GM19463 (cell line): ENCODE data around the gene PRRC2A.

Experiments
- ATAC-seq: cut with Tn5 transposase; IDR thresholded peaks from one replicate; pipeline ENCODE4 v1.9.1; 2021; ENCODE audit warnings: mild to moderate bottlenecking, moderate library complexity; ENCODE audit not compliant: unreplicated experiment

Gene PRRC2A

DNA sequence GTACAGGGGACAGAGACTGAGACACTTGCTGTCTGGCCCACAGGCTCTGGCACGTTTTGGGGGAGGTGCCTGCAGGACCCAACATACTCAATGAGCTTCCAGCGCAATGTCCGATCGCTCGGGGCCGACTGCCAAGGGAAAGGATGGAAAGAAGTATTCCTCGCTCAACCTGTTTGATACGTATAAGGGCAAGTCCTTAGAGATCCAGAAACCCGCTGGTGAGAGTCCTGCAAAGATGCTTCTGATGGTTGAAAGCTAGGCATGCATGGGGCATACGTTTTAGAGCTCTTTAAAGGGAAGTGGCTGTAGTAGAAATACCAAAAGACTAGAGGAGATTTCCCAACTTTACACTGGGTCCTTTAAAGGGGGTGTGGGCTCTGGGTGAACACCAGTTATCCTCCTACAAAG lies 2.2 kb downstream of the PRRC2A start:
- ATAC-seq, result no peak

DNA sequence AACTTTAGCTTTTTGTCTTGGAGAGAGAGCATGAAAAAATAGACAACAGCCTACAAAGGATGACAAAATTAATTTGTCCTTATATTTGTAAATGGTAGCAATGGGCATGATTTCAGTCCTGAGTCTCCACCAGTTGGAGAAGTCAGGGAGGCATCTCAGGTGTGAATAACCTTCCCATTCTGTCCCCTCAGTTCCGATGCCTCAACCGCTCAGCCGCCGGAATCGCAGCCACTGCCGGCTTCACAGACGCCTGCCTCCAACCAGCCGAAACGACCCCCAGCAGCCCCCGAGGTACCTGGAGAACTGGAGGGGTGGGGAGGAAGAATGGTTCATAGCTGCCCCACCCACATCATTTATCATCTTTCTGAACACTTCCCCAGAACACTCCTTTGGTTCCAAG lies 3.6 kb downstream of the PRRC2A start:
- no peak for ATAC-seq

DNA sequence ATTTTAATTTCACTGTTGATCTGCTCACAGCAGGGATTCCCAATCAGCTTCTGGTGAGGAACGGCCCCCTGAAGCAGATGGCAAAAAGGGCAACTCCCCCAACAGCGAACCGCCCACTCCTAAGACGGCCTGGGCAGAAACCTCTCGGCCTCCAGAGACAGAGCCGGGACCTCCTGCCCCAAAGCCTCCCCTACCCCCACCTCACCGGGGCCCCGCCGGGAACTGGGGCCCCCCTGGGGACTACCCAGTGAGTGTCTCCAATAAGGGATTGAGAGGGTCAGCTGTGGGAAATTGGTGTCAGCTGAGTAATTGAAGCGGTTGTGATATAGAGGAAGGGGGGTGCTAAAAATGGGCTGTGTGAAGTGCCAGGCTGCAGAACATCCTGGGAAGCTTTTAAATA lies 6.4 kb downstream of the PRRC2A start:
- ATAC-seq, result no peak

DNA sequence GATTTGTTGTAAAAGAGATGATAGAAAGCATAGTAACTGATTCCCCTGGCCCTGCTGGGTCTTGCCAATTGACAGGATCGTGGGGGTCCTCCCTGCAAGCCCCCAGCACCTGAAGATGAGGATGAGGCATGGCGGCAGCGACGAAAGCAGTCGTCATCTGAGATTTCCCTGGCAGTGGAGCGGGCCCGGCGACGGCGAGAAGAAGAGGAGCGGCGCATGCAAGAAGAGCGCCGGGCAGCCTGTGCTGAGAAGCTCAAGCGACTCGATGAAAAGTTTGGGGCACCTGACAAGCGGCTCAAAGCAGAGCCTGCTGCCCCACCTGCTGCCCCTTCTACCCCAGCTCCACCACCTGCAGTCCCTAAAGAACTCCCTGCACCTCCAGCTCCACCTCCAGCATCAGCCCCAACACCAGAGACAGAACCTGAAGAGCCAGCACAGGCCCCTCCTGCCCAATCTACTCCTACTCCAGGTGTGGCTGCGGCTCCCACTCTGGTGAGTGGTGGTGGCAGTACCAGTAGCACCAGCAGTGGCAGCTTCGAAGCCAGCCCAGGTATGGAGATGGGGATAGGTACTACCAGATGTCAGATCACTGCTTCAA lies 7.3 kb downstream of the PRRC2A start:
- ATAC-seq, result no peak

DNA sequence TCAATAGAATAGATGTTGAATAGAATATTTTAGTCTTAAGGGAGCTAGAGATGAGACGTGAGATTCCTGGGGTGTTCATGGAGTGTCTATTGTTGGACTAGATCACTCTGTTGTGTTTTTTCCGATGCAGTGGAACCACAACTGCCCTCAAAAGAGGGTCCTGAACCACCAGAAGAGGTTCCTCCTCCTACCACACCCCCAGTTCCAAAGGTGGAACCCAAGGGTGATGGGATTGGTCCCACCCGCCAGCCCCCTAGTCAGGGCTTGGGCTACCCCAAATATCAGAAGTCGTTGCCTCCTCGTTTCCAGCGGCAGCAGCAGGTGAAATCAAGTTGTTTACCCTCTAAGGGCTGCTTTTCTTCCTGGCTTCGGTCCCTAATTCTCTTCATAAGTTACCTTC lies 8.5 kb downstream of the PRRC2A start:
- ATAC-seq, result no peak

DNA sequence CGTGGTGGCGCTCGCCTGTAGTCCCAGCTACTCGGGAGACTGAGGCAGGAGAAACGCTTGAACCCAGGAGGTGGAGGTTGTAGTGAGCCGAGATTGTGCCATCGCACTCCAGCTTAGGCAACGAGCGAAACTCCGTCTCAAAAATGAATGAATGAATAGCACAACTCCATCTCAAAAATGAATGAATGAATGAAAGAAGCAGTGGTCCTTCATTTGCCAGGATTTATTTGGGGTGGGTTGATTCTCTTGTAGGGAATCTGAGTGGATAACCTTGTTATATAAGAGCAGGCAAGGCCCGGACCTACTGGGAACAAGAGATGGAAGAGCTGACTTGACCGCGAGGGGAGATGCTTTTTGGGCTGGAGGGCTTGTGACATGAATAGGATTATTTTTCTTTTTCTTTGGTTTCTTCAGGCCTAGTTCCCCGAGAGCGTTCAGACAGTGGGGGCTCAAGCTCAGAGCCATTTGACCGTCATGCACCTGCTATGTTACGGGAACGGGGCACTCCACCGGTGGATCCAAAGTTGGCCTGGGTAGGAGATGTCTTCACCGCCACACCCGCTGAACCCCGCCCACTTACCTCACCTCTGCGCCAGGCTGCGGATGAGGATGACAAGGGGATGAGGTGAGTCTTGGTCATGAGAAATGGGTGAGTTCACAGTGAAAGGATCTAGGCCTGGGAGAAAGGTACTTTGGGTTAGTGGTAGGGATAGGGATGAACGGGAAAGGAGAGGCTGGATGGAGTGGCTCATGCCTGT lies 9.8 kb downstream of the PRRC2A start:
- no peak for ATAC-seq

DNA sequence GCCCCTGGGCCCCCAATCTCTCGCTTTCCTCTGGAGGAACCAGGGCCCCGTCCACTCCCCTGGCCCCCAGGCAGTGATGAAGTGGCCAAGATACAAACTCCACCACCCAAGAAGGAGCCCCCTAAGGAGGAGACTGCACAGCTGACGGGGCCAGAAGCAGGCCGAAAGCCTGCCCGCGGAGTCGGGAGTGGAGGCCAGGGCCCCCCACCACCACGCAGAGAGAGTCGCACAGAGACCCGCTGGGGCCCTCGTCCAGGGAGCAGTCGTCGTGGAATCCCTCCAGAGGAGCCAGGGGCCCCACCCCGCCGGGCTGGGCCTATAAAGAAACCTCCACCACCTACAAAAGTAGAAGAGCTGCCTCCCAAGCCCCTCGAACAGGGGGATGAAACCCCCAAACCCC lies 10.7 kb downstream of the PRRC2A start:
- no peak for ATAC-seq

DNA sequence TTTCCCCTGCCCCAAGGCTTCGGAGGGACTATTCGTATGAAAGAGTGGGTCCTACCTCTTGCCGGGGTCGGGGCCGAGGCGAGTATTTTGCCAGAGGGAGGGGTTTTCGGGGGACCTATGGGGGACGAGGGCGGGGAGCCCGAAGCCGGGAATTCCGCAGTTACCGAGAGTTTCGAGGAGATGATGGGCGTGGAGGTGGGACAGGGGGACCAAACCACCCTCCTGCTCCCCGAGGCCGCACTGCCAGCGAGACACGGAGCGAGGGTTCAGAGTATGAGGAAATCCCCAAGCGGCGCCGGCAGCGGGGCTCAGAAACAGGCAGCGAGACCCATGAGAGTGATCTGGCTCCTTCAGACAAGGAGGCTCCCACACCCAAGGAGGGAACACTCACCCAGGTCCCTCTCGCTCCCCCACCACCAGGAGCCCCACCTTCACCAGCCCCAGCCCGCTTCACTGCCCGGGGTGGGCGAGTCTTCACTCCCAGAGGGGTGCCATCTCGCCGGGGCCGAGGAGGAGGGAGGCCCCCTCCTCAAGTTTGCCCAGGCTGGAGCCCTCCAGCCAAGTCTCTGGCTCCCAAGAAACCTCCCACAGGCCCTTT lies 11.3 kb downstream of the PRRC2A start:
- ATAC-seq, result no peak

DNA sequence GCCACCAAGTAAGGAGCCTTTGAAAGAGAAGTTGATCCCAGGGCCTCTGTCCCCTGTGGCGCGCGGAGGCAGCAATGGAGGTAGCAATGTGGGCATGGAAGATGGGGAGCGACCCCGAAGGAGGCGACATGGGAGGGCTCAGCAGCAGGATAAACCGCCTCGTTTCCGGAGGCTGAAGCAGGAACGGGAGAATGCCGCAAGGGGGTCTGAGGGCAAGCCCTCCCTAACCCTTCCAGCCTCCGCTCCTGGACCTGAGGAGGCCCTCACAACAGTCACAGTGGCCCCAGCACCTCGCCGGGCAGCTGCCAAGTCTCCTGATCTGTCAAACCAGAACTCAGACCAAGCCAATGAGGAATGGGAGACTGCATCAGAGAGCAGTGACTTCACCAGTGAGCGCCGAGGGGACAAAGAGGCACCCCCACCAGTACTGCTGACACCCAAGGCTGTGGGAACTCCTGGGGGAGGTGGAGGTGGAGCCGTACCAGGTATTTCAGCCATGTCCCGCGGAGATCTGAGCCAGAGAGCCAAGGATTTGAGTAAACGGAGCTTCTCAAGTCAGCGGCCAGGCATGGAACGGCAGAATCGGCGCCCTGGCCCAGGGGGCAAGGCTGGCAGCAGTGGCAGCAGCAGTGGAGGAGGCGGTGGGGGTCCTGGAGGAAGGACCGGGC lies 11.9 kb downstream of the PRRC2A start:
- no peak for ATAC-seq

DNA sequence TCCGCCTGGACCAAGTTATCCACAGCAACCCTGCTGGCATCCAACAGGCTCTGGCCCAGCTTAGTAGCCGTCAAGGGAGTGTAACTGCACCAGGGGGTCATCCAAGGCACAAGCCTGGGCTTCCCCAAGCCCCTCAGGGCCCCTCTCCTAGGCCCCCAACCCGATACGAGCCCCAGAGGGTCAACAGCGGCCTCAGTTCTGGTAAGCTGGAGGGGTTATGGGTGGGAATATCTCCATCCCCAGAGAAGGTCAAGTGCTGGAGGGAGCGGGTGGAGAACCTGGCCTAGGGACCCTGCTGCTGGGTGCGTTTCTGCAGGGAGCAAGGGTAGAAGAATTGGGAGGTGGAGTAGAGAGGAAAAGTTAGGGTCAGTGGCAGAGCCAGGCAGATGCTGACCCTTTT lies 12.9 kb downstream of the PRRC2A start:
- no peak for ATAC-seq

DNA sequence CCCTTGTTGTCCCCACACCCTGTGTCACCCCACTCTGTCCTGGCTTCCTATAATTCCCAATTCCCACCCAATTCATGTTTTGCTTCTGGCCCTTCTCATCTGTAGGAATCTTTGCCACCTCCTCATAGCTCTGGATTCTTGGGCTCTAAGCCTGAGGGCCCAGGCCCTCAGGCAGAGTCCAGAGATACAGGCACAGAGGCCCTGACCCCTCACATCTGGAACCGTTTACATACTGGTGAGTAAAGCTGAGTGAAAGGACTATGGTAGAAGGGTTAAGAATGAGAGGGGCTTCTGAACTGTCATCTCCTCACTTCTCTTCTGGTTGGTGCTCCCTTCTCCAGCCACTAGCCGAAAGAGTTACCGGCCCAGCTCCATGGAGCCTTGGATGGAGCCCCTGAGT lies 13.6 kb downstream of the PRRC2A start:
- no peak for ATAC-seq

DNA sequence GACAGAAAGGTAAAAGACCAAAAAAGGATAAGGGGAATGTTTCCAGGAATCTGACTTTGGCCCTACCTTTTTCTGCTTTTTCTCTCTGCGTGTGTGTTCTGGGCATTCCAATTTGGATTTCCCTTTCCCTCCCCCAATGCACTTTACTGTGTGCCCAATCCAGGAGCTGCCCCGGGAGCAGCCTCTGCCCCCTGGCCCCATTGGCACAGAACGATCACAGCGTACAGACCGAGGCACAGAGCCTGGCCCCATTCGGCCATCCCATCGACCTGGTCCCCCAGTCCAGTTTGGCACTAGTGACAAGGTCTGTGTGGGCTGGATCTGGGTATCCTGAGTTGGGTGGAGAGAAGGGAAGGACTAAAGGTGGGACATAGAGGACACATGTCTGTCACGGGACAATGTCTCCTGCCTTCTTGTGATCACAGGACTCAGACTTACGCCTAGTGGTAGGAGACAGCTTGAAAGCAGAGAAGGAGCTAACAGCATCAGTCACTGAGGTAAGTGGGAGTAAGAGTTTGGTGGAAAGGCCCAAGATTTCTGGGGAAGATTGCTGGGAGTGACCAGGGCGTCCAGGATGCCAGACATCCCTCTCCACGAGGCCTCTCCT lies 14.6 kb downstream of the PRRC2A start:
- ATAC-seq, result no peak

DNA sequence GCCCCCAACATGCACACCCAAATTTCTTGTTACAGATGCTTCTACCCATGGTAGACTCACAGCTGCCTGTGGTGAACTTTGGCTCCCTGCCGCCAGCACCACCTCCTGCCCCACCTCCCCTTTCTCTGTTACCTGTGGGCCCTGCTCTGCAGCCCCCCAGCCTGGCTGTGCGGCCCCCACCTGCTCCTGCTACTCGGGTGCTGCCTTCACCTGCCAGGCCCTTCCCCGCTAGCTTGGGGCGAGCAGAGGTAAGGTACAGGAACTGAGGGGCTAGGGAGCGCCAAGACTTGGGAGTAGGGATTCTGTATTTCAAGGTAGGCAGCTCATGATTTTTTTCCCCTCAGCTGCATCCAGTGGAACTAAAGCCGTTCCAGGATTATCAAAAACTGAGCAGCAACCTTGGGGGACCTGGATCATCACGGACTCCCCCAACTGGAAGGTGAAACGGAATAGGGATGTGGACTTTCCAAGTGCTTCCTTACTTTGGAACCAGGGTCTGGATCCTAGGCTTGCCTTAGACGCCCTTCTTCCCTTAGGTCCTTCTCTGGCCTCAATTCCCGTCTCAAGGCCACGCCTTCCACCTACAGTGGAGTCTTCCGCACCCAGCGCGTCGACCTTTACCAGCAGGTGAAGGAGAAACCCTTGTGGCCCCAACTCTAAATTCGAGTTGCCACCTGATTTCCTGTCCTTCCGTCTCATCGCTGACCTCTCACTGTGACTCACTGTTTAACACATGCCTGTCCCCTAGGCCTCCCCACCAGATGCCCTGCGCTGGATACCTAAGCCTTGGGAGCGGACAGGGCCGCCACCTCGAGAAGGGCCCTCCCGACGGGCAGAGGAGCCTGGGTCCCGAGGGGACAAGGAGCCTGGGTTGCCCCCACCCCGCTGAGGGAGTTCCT lies 16.4 kb downstream of the PRRC2A start:
- no peak for ATAC-seq

DNA sequence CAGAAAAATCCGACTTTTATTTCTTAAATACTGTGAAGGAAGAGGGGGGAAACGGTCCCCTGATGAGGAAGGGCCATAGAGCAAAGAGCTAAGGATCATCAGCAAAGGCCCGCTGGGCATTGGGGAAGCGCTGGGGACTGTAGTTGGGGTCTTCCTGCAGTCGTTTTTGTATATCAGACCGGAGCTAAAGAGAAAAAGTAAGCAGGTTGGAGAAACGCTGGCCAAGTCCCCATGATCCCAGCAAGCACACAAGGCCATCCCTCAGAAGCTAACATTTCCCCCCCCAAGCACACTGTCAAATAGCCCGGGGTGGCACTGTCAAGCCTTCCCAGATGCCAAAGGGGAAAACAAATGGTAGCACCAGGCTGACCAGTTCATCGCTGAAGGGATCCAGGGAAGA lies 18.5 kb downstream of the PRRC2A start:
- ATAC-seq, result no peak

DNA sequence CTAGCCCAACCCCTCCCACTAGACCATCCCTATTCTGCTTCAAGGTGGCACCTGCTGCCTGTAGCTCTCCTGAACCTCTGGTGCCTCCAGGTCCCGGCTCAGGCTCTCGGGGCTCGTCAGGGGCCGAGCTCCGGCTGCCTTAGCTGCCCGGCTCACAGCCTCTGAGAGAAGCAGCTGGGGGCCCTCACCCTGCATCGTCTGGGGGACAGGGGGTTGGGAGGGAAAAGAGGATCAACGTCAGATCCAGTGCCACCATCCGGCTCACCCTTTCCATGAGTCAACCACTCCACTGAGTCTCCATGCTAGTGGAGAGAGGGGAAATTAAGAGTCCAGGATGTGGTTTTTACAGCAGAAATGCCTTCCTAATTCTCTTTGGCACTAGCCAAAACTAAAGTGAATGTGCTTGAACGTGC lies 18.9 kb downstream of the PRRC2A start:
- ATAC-seq, result no peak

DNA sequence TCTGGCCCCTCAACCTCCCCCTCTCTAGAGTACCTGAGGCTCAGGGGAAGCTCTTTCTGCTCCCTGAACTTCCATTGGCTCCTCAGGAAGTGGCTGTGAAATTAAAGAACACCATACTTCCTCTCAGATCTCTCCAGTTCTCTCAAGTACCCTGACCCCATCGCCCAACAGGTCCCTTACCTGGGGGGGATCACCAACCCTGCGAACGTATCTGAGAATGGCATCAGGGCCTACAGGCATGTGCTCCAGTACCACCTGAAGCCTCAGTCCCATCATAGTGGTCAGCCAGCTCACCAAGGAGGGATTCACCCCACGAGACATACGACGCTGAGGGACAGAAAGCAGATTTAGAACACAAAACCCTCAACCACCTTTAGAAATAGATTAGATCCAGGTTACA lies 20.1 kb downstream of the PRRC2A start:
- no peak for ATAC-seq

DNA sequence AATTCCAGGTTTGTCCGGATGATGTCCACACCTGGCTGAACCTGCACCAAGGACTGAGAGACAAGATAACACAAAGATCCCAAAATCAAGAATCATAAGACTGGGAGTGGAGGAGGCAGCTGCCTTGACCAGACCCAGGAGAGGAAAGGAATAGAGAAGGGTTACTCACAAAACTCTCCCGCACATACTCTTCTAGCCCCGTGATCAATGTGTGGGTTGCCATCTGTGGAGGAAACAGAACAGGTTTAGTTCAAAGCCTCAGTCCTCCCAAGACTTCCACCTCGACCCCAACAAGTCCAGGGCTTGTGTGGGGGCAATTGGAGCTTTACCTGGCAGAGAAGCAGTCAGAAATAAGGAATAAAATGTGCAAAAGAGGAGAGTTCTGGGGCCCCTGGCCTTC lies 20.9 kb downstream of the PRRC2A start:
- no peak for ATAC-seq

DNA sequence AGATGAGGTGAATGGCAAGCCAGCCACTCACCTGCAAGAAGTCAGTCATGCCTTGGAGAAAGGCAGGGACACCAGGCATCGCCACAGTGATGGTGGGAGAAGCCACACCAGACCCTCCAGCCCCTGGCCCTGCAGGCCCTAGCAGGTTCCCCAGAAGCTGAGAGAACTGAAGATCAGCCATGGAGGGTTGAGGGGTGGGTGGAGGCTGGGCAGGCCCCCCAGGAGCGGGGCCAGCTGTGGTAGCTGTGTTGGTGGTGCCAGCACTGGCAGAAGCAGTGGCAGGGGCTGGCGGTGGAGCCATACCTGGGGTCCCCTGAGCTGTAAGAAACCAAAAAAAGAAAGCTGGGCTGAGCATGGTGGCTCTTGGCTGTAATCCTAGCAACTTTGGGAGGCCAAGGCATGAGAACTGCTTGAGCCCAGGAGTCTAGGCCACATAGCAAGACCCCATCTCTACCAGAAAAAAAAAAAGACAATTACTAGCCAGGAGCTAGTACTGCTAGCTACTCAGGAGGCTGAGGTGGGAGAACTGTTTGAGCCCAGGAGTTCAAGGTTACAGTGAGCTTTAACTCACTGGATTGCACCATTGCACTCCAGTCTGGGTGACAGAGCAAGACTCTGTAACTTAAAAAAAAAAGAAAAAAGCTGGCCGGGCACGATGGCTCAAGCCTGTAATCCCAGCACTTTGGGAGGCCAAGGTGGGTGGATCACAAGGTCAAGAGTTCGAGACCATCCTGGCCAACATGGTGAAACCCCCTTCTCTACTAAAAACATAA lies 22.5 kb downstream of the PRRC2A start:
- no peak for ATAC-seq

DNA sequence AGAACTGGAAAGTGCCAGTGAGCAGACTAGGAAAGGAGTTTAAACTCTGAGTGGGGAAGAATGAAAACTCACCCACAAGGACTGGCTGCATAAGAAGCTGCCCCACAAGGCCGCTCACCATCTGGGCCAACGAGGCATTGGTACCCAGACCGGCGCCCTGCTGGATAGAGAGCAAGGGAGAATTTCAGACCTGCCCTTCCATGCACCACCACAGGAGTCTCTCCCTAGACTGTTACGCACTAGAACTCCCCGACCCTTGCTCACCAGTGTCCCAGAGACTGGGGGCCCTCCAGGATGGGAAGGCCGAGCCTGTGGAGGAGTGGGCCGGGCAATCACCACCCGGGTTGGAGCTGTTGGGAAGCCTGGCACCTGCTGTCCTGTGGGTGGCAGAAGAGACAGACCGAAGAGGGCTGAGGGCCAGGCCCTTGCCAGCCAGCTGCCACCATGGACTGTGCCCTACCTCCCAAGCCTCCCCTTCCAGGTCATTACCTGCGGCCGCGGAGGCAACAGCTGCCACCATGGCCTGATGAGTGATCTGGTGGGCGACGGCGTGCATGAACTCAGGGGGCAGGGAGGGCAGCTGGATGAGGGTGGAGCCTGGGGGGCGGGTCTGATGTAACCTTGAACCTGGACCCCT lies 23.4 kb downstream of the PRRC2A start:
- no peak for ATAC-seq
